Neutrophil (primary cell): ENCODE data around the gene SCNN1B.
"Not testable (repeated sequence)": the region's sequence is repeated elsewhere in the genome, so short reads cannot be mapped to it uniquely, and the experiment has no call there.

Experiments
- H3K27ac ChIP-seq: fragments of 200-600 bp; sonication (generic); 2 replicates; pipeline ENCODE4 v1.5.1; 2016; ENCODE audit warnings: mild to moderate bottlenecking, moderate library complexity
- H3K27me3 ChIP-seq: fragments of 200-600 bp; sonication (generic); 2 replicates; pipeline ENCODE4 v1.6.0; 2016; ENCODE audit warnings: mild to moderate bottlenecking
- H3K36me3 ChIP-seq: fragments of 200-600 bp; sonication (generic); 2 replicates; pipeline ENCODE4 v1.5.1; 2017
- H3K4me1 ChIP-seq, 2 experiments: fragments of 200-600 bp in 1 of 2; sonication (generic) in 1 of 2; 1 replicate in 1 of 2; 2 replicates in 1 of 2; pipeline versions ENCODE4 v1.5.1 to v1.6.1; 2013 to 2016; ENCODE audit warnings: low read depth in 1 of 2, low read length in 1 of 2, mild to moderate bottlenecking in 1 of 2, moderate library complexity in 1 of 2; ENCODE audit not compliant: control insufficient read depth in 1 of 2, insufficient read depth in 1 of 2
- H3K4me3 ChIP-seq, 2 experiments: fragments of 200-600 bp in 1 of 2; sonication (generic) in 1 of 2; 1 replicate in 1 of 2; 2 replicates in 1 of 2; pipeline ENCODE4 v1.5.1; 2013 to 2016; ENCODE audit warnings: low read depth in 1 of 2, low read length in 1 of 2, mild to moderate bottlenecking in 1 of 2, moderate library complexity in 1 of 2
- H3K9me3 ChIP-seq: fragments of 200-600 bp; sonication (generic); 2 replicates; pipeline ENCODE4 v1.5.1; 2016
- CTCF ChIP-seq: fragments of 200-600 bp; sonication (generic); IDR thresholded peaks from 2 replicates; pipeline ENCODE4 v1.5.1; 2016; ENCODE audit warnings: antibody characterized with exemption

SCNN1B gene

GRCh38 chr16:23356941-23357340 is 54.8 kb downstream of the SCNN1B start:
- no peaks in the 10 kb centered on the region for H3K9me3 ChIP-seq
- no peak overlapping the region for H3K27ac ChIP-seq
- H3K27me3 ChIP-seq = no peaks in the 10 kb centered on the region
- no peak overlapping the region for H3K4me3 ChIP-seq
- no peaks in the 10 kb centered on the region for H3K4me1 ChIP-seq
- no peaks in the 10 kb centered on the region for H3K36me3 ChIP-seq
- no peak for TF ChIP-seq CTCF

DNA sequence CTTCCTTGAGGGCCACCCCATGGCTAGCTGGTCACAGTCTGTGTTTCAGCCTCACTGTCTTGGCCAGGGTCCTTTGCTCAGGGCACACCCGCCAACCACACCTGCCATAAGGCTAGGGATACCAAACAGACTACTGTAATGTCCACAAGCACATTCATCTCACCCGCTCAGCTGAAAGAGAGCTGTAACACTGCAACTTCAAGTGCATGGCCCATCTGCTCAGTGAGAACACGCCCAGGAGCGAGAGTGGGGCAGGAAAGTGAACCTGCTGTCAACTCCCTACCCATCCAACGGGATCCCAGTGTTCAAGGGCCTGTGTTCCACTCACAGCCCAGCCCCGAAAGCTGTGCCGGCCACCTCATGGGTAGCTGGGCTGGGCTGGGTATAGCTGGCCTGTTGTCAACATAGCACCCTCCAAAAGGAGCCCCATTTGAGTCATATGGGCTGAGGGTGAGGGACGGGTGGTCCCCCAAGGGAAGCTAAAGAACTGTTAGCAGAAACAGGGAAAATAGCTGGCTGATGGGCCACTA is 55.7 kb downstream of the SCNN1B start:
- H3K36me3 ChIP-seq = no peaks in the 10 kb centered on the region
- no peak overlapping the region for H3K27ac ChIP-seq
- no peak overlapping the region for H3K4me3 ChIP-seq
- H3K27me3 ChIP-seq = no peaks in the 10 kb centered on the region
- H3K4me1 ChIP-seq = no peaks in the 10 kb centered on the region
- TF ChIP-seq CTCF = no peak
- no peaks in the 10 kb centered on the region for H3K9me3 ChIP-seq

DNA sequence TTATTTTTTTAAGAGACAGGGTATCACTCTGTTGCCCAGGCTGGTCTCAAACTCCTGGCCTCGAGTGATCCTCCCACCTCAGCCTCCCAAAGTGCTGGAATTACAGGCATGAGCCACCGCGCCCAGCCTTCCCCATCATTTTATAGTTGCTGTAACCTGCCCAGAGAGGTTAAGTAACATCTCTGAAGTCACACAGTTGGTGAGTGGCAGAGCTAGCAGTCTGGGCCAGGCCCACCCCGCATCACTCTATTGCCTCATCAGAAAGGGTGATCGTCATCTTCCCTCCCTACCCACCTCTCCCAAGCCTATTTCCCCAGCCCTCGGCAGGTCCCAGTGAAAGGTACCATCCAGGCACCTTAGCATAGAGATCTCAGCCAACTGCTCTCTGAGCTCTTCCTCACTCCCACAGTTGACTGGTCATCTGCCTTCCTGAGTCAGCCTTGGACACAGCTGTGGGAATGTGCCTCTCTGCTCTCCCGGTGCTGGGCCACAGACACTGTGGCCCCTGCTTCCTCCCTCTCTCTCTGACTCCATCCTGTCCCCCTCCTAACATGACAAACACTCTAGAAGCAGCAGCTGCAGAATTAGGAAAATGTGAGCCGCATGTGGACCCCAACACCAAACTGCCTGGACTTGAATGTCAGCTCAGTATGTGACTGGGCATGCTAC is 57.1 kb downstream of the SCNN1B start:
- H3K4me1 ChIP-seq = no peaks in the 10 kb centered on the region
- TF ChIP-seq CTCF = no peak
- H3K4me3 ChIP-seq = no peak overlapping the region
- H3K36me3 ChIP-seq = no peaks in the 10 kb centered on the region
- no peak overlapping the region for H3K27ac ChIP-seq
- H3K9me3 ChIP-seq = no peaks in the 10 kb centered on the region
- H3K27me3 ChIP-seq = peaks cover 5% of the 10 kb centered on the region

- Histone ChIP-seq H3K27me3 (peaks cover 5% of the 10 kb centered on the region), H3K9me3 (no peaks in the 10 kb centered on the region), H3K27ac (no peak overlapping the region), H3K4me1 (no peaks in the 10 kb centered on the region), H3K4me3 (no peak overlapping the region), H3K36me3 (no peaks in the 10 kb centered on the region)
- no peak for TF ChIP-seq CTCF
Observed at GRCh38 chr16:23362460-23363317, 60.6 kb downstream of the SCNN1B start.

GRCh38 chr16:23365602-23366240 is 63.6 kb downstream of the SCNN1B start:
- no peaks in the 10 kb centered on the region for H3K4me1 ChIP-seq
- no peak overlapping the region for H3K4me3 ChIP-seq
- peaks cover 5% of the 10 kb centered on the region for H3K27me3 ChIP-seq
- H3K36me3 ChIP-seq = no peaks in the 10 kb centered on the region
- no peak for TF ChIP-seq CTCF
- no peaks in the 10 kb centered on the region for H3K9me3 ChIP-seq
- no peak overlapping the region for H3K27ac ChIP-seq

DNA sequence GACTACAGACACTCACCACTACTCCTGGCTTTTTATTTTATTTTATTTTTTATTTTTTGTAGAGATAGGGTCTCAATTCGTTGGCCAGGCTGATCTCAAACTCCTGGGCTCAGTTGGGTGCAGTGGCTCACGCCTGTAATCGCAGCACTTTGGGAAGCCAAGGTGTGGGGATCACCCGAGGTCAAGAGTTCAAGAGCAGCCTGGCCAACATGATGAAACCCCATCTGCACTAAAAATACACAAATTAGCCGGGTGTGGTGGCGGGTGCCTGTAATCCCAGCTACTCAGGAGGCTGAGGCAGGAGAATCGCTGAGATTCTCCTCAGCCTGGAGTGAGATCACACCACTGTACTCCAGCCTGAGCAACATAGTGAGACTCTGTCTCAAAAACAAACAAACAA is 64.2 kb downstream of the SCNN1B start:
- H3K4me1 ChIP-seq, H3K27me3 ChIP-seq, H3K4me3 ChIP-seq, H3K9me3 ChIP-seq, H3K36me3 ChIP-seq, H3K27ac ChIP-seq: not testable (repeated sequence)
